OCI-LY7 (cell line): ENCODE data around the gene EP400. TPM values are rescaled to one million over a fixed set of nuclear protein-coding genes. Genes with fewer than 3 reads are reported as not detected.
"Not testable (repeated sequence)": the region's sequence is repeated elsewhere in the genome, so short reads cannot be mapped to it uniquely, and the experiment has no call there.

Experiments
- BruUV-seq: library from RNA; stranded (reverse); fragments of 400-500 nt; replicated peaks from 2 replicates; lab custom pipeline; 2021; lab: Mats Ljungman, UMichigan
- CTCF ChIA-PET: fragments of 300-600 bp; sonication (Branson Sonifier 250); formaldehyde crosslinking; loops from one replicate; lab custom pipeline; 2022; ENCODE audit warnings: antibody characterized with exemption; ENCODE audit not compliant: unreplicated experiment; lab: Charles Lee
- POLR2A ChIA-PET: fragments of 300-600 bp; sonication (Branson Sonifier 250); formaldehyde crosslinking; loops from one replicate; lab custom pipeline; 2022; ENCODE audit warnings: antibody characterized with exemption; lab: Charles Lee
- DNase-seq: peaks from one replicate; pipeline ENCODE4 v3.0.0-alpha.2; 2015; ENCODE audit warnings: low spot score
- H2AFZ ChIP-seq: fragments of 200-600 bp; sonication (generic), shearing (Covaris generic); 2 replicates; pipeline ENCODE4 v1.6.1; 2014; ENCODE audit warnings: mild to moderate bottlenecking, antibody characterized with exemption, low read length, moderate library complexity
- H3K27ac ChIP-seq: fragments of 200-600 bp; sonication (generic); 2 replicates; pipeline ENCODE4 v1.5.1; 2014; ENCODE audit warnings: mixed run types, low read depth, mild to moderate bottlenecking, moderate library complexity, low read length, inconsistent platforms; ENCODE audit not compliant: poor library complexity, severe bottlenecking
- H3K36me3 ChIP-seq: fragments of 200-600 bp; sonication (generic); 2 replicates; pipeline ENCODE4 v1.6.1; 2014; ENCODE audit warnings: mild to moderate bottlenecking, antibody characterized with exemption, low read length, moderate library complexity, mixed read lengths; ENCODE audit not compliant: insufficient read depth
- H3K4me1 ChIP-seq: fragments of 200-600 bp; sonication (generic); 2 replicates; pipeline ENCODE4 v1.5.1; 2014; ENCODE audit warnings: mild to moderate bottlenecking, low read length; ENCODE audit not compliant: insufficient read depth, poor library complexity, severe bottlenecking
- H3K4me2 ChIP-seq: fragments of 200-600 bp; sonication (generic); 2 replicates; pipeline ENCODE4 v1.6.1; 2014; ENCODE audit warnings: mild to moderate bottlenecking, low read length
- H3K4me3 ChIP-seq: fragments of 200-600 bp; sonication (generic); 2 replicates; pipeline ENCODE4 v1.5.1; 2014; ENCODE audit warnings: mild to moderate bottlenecking, low read depth, low read length; ENCODE audit not compliant: poor library complexity, severe bottlenecking
- H3K79me2 ChIP-seq: fragments of 200-600 bp; sonication (generic); 2 replicates; pipeline ENCODE4 v1.6.1; 2016; ENCODE audit warnings: low read depth, mild to moderate bottlenecking, low read length, moderate library complexity, mixed read lengths; ENCODE audit not compliant: insufficient read depth
- H3K9me2 ChIP-seq: fragments of 200-600 bp; sonication (generic); 2 replicates; pipeline ENCODE4 v1.6.1; 2016; ENCODE audit warnings: mild to moderate bottlenecking, low read length, mixed read lengths; ENCODE audit not compliant: insufficient read depth
- H3K9me3 ChIP-seq: fragments of 200-600 bp; sonication (generic); 2 replicates; pipeline ENCODE4 v1.6.1; 2014; ENCODE audit warnings: mild to moderate bottlenecking, mixed run types, low read length, mixed read lengths
- H4K20me1 ChIP-seq: fragments of 200-600 bp; sonication (generic); 2 replicates; pipeline ENCODE4 v1.6.1; 2014; ENCODE audit warnings: mild to moderate bottlenecking, antibody characterized with exemption, low read length, moderate library complexity, mixed read lengths; ENCODE audit not compliant: insufficient read depth
- EZH2phosphoT487 ChIP-seq: fragments of 200-600 bp; sonication (generic); IDR thresholded peaks from 2 replicates; pipeline ENCODE4 v1.6.1; 2018; ENCODE audit warnings: low read depth, borderline replicate concordance, mild to moderate bottlenecking, mixed run types, antibody characterized with exemption, low read length, moderate library complexity, mixed read lengths
- intact Hi-C: fragments of 100-400 bp; cut with micrococcal nuclease; formaldehyde crosslinking; loops from one replicate; pipeline ENCODE4 v1.10.0; 2022; ENCODE audit not compliant: unreplicated experiment
- total RNA-seq, 2 experiments: library from RNA; depleted of rRNA in 1 of 2; stranded (reverse); fragments of >200 nt in 1 of 2; shearing (Covaris generic) in 1 of 2; gene quantifications; 2 replicates each; pipeline ENCODE4 v1.2.3, GENCODE V29; 2014 to 2022
- TF ChIP-seq, protein P1 (sequence below): fragments of 200-600 bp; sonication (generic); conservative IDR thresholded peaks from 2 replicates; pipeline ENCODE4 v1.5.1; 2014; ENCODE audit warnings: mild to moderate bottlenecking, antibody characterized with exemption, low read length, moderate library complexity, mixed read lengths

EP400 gene
- total RNA-seq, 2 experiments from 2014 or later: 20.7 to 56.2 TPM

DNA sequence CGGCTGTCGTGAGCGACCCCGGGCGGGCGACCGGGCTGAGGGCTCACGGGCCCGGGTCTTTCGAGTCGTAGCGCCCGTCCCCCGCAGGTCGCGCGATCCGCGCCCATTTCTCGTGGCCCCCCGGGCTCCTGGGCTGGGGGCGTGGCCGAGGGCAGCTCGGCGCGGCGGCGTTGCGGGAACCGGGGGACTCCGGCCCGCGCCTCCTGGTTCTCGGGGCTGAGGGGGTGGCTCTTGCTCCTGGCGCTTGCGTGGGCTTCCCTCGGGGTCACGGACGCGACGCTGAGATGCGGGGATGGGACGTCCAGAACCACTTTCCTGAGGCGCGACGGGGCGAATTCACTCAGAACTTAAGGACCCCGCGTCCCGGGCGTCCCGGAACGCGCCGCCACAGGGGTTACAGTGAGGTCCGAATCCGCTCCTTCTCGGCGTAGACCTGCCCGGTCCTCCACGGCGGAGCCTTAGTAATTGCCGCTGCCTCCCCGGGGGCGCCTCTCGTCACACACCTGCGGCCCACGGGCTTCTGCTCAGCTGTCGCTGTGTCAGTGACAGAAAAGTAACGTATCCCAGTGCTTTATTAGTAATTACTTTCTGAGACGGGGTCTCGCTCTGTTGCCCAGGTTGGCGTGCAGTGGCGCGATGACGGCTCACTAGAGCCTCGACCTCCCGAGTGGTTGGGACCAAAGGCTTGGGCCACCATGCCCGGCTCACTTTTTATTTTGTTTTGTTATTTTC is 606 bp downstream of the EP400 start:
- POLR2A ChIA-PET: interaction anchor here (0.5 kb wide), 1 partner anchor 13 kb away, joined by 3 read pairs; no protein-coding TSS in a partner anchor
- Histone ChIP-seq H3K36me3 (peaks cover 20% of the 10 kb centered on the region), H3K9me2 (no peaks in the 10 kb centered on the region), H3K4me1 (peaks cover 7% of the 10 kb centered on the region), H4K20me1 (peaks cover 13% of the 10 kb centered on the region; the same call in 1 of the 2 replicates), H3K27ac (peak overlapping the region; percentile 55), H2AFZ (peak overlapping the region; percentile 57), H3K4me3 (peak overlapping the region; percentile 92), H3K4me2 (peak overlapping the region; percentile 64), H3K79me2 (peaks cover 52% of the 10 kb centered on the region), H3K9me3 (no peaks in the 10 kb centered on the region)
- peak; percentile 48 for DNase-seq
- no peak for TF ChIP-seq EZH2phosphoT487
- TF ChIP-seq, protein P1, sequence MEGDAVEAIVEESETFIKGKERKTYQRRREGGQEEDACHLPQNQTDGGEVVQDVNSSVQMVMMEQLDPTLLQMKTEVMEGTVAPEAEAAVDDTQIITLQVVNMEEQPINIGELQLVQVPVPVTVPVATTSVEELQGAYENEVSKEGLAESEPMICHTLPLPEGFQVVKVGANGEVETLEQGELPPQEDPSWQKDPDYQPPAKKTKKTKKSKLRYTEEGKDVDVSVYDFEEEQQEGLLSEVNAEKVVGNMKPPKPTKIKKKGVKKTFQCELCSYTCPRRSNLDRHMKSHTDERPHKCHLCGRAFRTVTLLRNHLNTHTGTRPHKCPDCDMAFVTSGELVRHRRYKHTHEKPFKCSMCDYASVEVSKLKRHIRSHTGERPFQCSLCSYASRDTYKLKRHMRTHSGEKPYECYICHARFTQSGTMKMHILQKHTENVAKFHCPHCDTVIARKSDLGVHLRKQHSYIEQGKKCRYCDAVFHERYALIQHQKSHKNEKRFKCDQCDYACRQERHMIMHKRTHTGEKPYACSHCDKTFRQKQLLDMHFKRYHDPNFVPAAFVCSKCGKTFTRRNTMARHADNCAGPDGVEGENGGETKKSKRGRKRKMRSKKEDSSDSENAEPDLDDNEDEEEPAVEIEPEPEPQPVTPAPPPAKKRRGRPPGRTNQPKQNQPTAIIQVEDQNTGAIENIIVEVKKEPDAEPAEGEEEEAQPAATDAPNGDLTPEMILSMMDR: no peak
- no TSS peak for BruUV-seq
- CTCF ChIA-PET: interaction anchor here (1.0 kb wide), 1 partner anchor 48 kb away, joined by 3 read pairs; no protein-coding TSS in a partner anchor
- intact Hi-C loops: no loop called here

DNA sequence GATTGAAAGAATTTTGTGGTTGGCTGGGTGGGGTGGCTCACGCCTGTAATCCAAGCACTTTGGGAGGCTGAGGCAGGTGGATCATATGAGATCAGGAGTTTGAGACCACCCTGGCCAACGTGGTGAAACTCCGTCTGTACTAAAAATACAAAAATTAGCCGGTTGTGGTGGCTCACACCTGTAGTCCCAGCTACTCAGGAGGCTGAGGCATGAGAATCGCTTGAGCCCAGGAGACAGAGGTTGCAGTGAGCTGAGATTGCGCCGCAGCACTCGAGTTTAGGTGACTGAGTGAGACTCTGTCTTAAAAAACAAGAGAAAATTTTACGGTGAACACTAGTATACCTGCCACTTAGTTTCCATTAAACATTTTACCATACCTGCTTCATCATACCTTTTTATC is 4.1 kb downstream of the EP400 start:
- H3K27ac ChIP-seq, CTCF ChIA-PET, H3K9me3 ChIP-seq, intact Hi-C loops, H3K4me2 ChIP-seq, H3K4me1 ChIP-seq, H3K4me3 ChIP-seq, H3K9me2 ChIP-seq, DNase-seq, BruUV-seq, H2AFZ ChIP-seq, POLR2A ChIA-PET: not testable (repeated sequence)
- Histone ChIP-seq H3K79me2 (peaks cover 85% of the 10 kb centered on the region), H3K36me3 (peaks cover 14% of the 10 kb centered on the region), H4K20me1 (peaks cover 20% of the 10 kb centered on the region; the same call in 1 of the 2 replicates)

DNA sequence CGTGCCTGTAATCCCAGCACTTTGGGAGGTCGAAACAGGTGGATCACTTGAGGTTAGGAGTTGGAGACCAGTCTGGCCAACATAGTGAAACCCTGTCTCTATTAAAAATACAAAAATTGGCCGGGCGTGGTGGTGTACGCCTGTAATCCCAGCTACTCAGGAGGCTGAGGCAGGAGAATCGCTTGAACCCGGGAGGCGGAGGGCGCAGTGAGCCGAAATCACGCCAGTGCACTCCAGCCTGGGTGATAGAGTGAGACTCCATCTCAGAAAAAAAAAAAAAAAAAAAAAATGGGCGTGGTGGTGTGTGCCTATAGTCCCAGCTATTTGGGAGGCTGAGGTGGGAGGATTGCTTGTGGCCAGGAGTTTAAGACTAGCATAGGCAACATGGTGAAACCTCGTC is 4.7 kb downstream of the EP400 start:
- H3K4me1 ChIP-seq, H2AFZ ChIP-seq, intact Hi-C loops, H3K27ac ChIP-seq, BruUV-seq, H3K4me3 ChIP-seq, H3K4me2 ChIP-seq, DNase-seq, H3K9me3 ChIP-seq, CTCF ChIA-PET, H3K9me2 ChIP-seq: not testable (repeated sequence)
- Histone ChIP-seq H3K36me3 (peaks cover 14% of the 10 kb centered on the region), H3K79me2 (peaks cover 91% of the 10 kb centered on the region), H4K20me1 (peaks cover 20% of the 10 kb centered on the region; the same call in 1 of the 2 replicates)
- POLR2A ChIA-PET: interaction anchor here (1.0 kb wide), 1 partner anchor 14 kb away, joined by 4 read pairs; no protein-coding TSS in a partner anchor
